H1 (cell line): ENCODE results near the gene MSANTD4. TPM values are rescaled to one million over a fixed set of nuclear protein-coding genes. Genes with fewer than 3 reads are reported as not detected.

Experiments
- CTCF ChIA-PET: fragments of 300-600 bp; sonication (Branson Sonifier 250); formaldehyde crosslinking; loops from one replicate; lab custom pipeline; 2021; ENCODE audit not compliant: partially characterized antibody; lab: Charles Lee
- POLR2A ChIA-PET: fragments of 300-600 bp; sonication (Branson Sonifier 250); formaldehyde crosslinking; loops from one replicate; lab custom pipeline; 2021; ENCODE audit warnings: inconsistent platforms; ENCODE audit not compliant: partially characterized antibody; lab: Charles Lee
- DNase-seq, 2 experiments: peaks; one replicate each; pipeline versions ENCODE4 v3.0.0 to v3.0.0-alpha.2; 2010 to 2022; ENCODE audit warnings: low spot score in 2 of 2, low read depth in 1 of 2, mixed read lengths in 1 of 2
- FAIRE-seq: peaks from 2 replicates; lab custom pipeline; 2011; peaks lifted over from hg19 to GRCh38; lab: Jason Lieb, UNC
- H2AFZ ChIP-seq: 2 replicates; pipeline ENCODE4 v1.8.1; 2012; ENCODE audit warnings: low read length, inconsistent platforms
- H2AK5ac ChIP-seq: 2 replicates; pipeline ENCODE4 v1.6.1; 2013; ENCODE audit warnings: low read depth, low read length
- H2BK120ac ChIP-seq: replicated peaks from 2 replicates; pipeline ENCODE3; 2013; ENCODE audit warnings: low read depth, low read length, inconsistent platforms
- H2BK12ac ChIP-seq: 2 replicates; pipeline ENCODE4 v1.6.1; 2013; ENCODE audit warnings: low read depth, low read length
- H2BK15ac ChIP-seq: 2 replicates; pipeline ENCODE4 v1.6.1; 2013; ENCODE audit warnings: low read length
- H2BK20ac ChIP-seq: 2 replicates; pipeline ENCODE4 v1.6.1; 2013; ENCODE audit warnings: low read length
- H2BK5ac ChIP-seq: 2 replicates; pipeline ENCODE4 v1.6.1; 2013; ENCODE audit warnings: low read depth, low read length
- H3K14ac ChIP-seq: 2 replicates; pipeline ENCODE4 v1.6.1; 2013; ENCODE audit warnings: inconsistent platforms; ENCODE audit not compliant: insufficient read length
- H3K18ac ChIP-seq: 2 replicates; pipeline ENCODE4 v1.6.1; 2013; ENCODE audit warnings: low read length; ENCODE audit errors: extremely low read depth
- H3K23ac ChIP-seq: 2 replicates; pipeline ENCODE4 v1.6.1; 2013; ENCODE audit warnings: inconsistent platforms; ENCODE audit not compliant: insufficient read length
- H3K23me2 ChIP-seq: 2 replicates; pipeline ENCODE4 v1.6.1; 2013; ENCODE audit warnings: low read depth, low read length
- H3K27ac ChIP-seq: 2 replicates; pipeline ENCODE4 v1.6.1; 2011; ENCODE audit warnings: low read depth, low read length, inconsistent platforms
- H3K27me3 ChIP-seq, 4 experiments: replicated peaks in 1 of 4; 1 replicate in 1 of 4; 2 replicates in 3 of 4; pipeline versions ENCODE4 v1.6.1 to v1.8.1; 2011 to 2013; ENCODE audit warnings: low read length in 3 of 4, mild to moderate bottlenecking in 3 of 4, inconsistent platforms in 2 of 4, mixed read lengths in 2 of 4, moderate library complexity in 1 of 4; ENCODE audit not compliant: control insufficient read depth in 3 of 4, insufficient read depth in 3 of 4; ENCODE audit errors: extremely low read depth in 1 of 4
- H3K36me3 ChIP-seq, 4 experiments: 2 replicates each; pipeline versions ENCODE4 v1.6.1 to v1.8.1; 2011 to 2013; ENCODE audit warnings: mild to moderate bottlenecking in 4 of 4, low read length in 3 of 4, moderate library complexity in 2 of 4, control low read depth in 1 of 4, inconsistent platforms in 1 of 4; ENCODE audit not compliant: insufficient read depth in 4 of 4, control insufficient read depth in 2 of 4
- H3K4ac ChIP-seq: replicated peaks from 2 replicates; pipeline ENCODE3; 2013; ENCODE audit warnings: low read length, low read depth, mixed read lengths, inconsistent platforms; ENCODE audit not compliant: insufficient read length
- H3K4me1 ChIP-seq, 4 experiments: replicated peaks in 1 of 4; 1 replicate in 1 of 4; 2 replicates in 3 of 4; pipeline versions ENCODE4 v1.6.1 to v1.8.1; 2011 to 2013; ENCODE audit warnings: low read length in 3 of 4, inconsistent platforms in 2 of 4, mixed read lengths in 1 of 4; ENCODE audit not compliant: insufficient read depth in 4 of 4, control insufficient read depth in 3 of 4
- H3K4me2 ChIP-seq, 2 experiments: 2 replicates each; pipeline versions ENCODE4 v1.6.1 to v1.8.1; 2011 to 2013; ENCODE audit warnings: low read depth in 2 of 2, low read length in 2 of 2, control low read depth in 1 of 2, inconsistent platforms in 1 of 2, mild to moderate bottlenecking in 1 of 2; ENCODE audit not compliant: insufficient read depth in 1 of 2
- H3K4me3 ChIP-seq, 4 experiments: fragments of 200-600, 300-600 bp in 1 of 4; sonication (generic), shearing (Covaris generic), sonication (Bioruptor Twin) in 1 of 4; 2 replicates each; pipeline versions ENCODE4 v1.5.1 to v1.8.1; 2011 to 2016; ENCODE audit warnings: low read length in 4 of 4, low read depth in 3 of 4, control low read depth in 2 of 4, inconsistent platforms in 2 of 4, mild to moderate bottlenecking in 2 of 4, mixed read lengths in 1 of 4, moderate library complexity in 1 of 4; ENCODE audit not compliant: insufficient read depth in 2 of 4; ENCODE audit errors: extremely low read depth in 1 of 4
- H3K56ac ChIP-seq: replicated peaks from 2 replicates; pipeline ENCODE3; 2013; ENCODE audit warnings: low read depth, mild to moderate bottlenecking, mixed read lengths, low read length, inconsistent platforms; ENCODE audit not compliant: insufficient read length
- H3K79me1 ChIP-seq: 2 replicates; pipeline ENCODE4 v1.6.1; 2013; ENCODE audit warnings: low read depth, low read length, control low read depth
- H3K79me2 ChIP-seq, 2 experiments: 2 replicates each; pipeline versions ENCODE4 v1.6.1 to v1.8.1; 2012 to 2013; ENCODE audit warnings: low read length in 2 of 2, mild to moderate bottlenecking in 2 of 2, inconsistent platforms in 1 of 2; ENCODE audit not compliant: insufficient read depth in 2 of 2, control insufficient read depth in 1 of 2
- H3K9ac ChIP-seq, 4 experiments: replicated peaks in 1 of 4; 1 replicate in 1 of 4; 2 replicates in 3 of 4; pipeline versions ENCODE4 v1.6.1 to v1.8.1; 2011 to 2013; ENCODE audit warnings: low read depth in 3 of 4, low read length in 3 of 4, control low read depth in 2 of 4, mild to moderate bottlenecking in 2 of 4, moderate library complexity in 2 of 4, inconsistent platforms in 1 of 4; ENCODE audit errors: extremely low read depth in 1 of 4
- H3K9me3 ChIP-seq, 2 experiments: 2 replicates each; pipeline versions ENCODE4 v1.6.1 to v1.8.1; 2012 to 2013; ENCODE audit warnings: mild to moderate bottlenecking in 2 of 2, moderate library complexity in 2 of 2, control low read depth in 1 of 2, inconsistent platforms in 1 of 2, low read depth in 1 of 2, low read length in 1 of 2, mixed read lengths in 1 of 2; ENCODE audit not compliant: insufficient read depth in 2 of 2
- H4K20me1 ChIP-seq, 2 experiments: replicated peaks in 1 of 2; 2 replicates each; pipeline versions ENCODE3 to v1.8.1; 2011 to 2013; ENCODE audit warnings: inconsistent platforms in 2 of 2, low read length in 2 of 2, mild to moderate bottlenecking in 1 of 2; ENCODE audit not compliant: insufficient read depth in 2 of 2, control insufficient read depth in 1 of 2
- H4K5ac ChIP-seq: 2 replicates; pipeline ENCODE4 v1.6.1; 2013; ENCODE audit warnings: low read length, low read depth, mixed read lengths, inconsistent platforms; ENCODE audit not compliant: insufficient read length
- H4K8ac ChIP-seq: 2 replicates; pipeline ENCODE4 v1.8.0; 2013; ENCODE audit warnings: mild to moderate bottlenecking, moderate library complexity, low read length, inconsistent platforms; ENCODE audit not compliant: insufficient read depth; ENCODE audit errors: extremely low read depth
- H4K91ac ChIP-seq: replicated peaks from 2 replicates; pipeline ENCODE3; 2013; ENCODE audit warnings: low read length, mixed read lengths, inconsistent platforms; ENCODE audit not compliant: insufficient read length
- JUN ChIP-seq: IDR thresholded peaks from 2 replicates; pipeline ENCODE4 v1.6.1; 2011; ENCODE audit warnings: low read depth, mild to moderate bottlenecking, improper control_type of control experiment, low read length
- KDM1A ChIP-seq: fragments of 200-600, 300-600 bp; sonication (generic); IDR thresholded peaks from 2 replicates; pipeline ENCODE4 v1.7.1; 2016; ENCODE audit warnings: mild to moderate bottlenecking, low read length, borderline replicate concordance
- WGBS, 2 experiments: shearing (Covaris generic) in 1 of 2; methylation state at CpG; one replicate each; pipeline versions ENCODE4 v1.1.6 to v1.1.7; 2013 to 2015; ENCODE audit warnings: low lambda C conversion rate in 2 of 2, mixed read lengths in 2 of 2, inconsistent platforms in 1 of 2, low coverage in 1 of 2, missing lambda C conversion rate in 1 of 2; ENCODE audit not compliant: insufficient replicate concordance in 2 of 2, insufficient coverage in 1 of 2, insufficient read length in 1 of 2; ENCODE audit errors: extremely low coverage in 1 of 2, missing lambda C conversion rate in 1 of 2; 5-methylcytosine and 5-hydroxymethylcytosine counted together
- polyA plus RNA-seq, 7 experiments: library from polyadenylated mRNA; depleted of rRNA in 3 of 7; stranded (reverse) in 5 of 7; unstranded in 2 of 7; fragments of >200 nt in 5 of 7; fragments of 200-250 nt in 2 of 7; gene quantifications; 1 replicate in 5 of 7; 2 replicates in 1 of 7; 4 replicates in 1 of 7; pipeline versions ENCODE4 v1.2.1 to v1.2.3, GENCODE V29; 2011 to 2013; ENCODE audit warnings: missing spikeins in 2 of 7, mixed read lengths in 2 of 7
- total RNA-seq: library from RNA; stranded (reverse); fragmentation: NEBNext Ultra II Directional; extraction: Animal tissue kit (Norgen Biotek cat#: 25700); gene quantifications from 2 replicates; pipeline ENCODE4 v1.2.1, GENCODE V29; 2021

The MSANTD4 gene
- total and polyA plus RNA-seq, 2 of the 8 experiments (the other 6 are each of a cell fraction or from before 2014, with no cell fraction given): 5.1 to 21.9 TPM

GRCh38 chr11:106059617-106060016 is 37.6 kb upstream of the MSANTD4 start:
- H4K8ac ChIP-seq: no peak overlapping the region
- H4K20me1 ChIP-seq: no peaks in the 10 kb centered on the region
- no peak for DNase-seq
- H3K4me3 ChIP-seq: no peak overlapping the region
- H2BK5ac ChIP-seq: no peak overlapping the region
- no peaks in the 10 kb centered on the region for H3K27me3 ChIP-seq
- H2BK12ac ChIP-seq: no peak overlapping the region
- no peak overlapping the region for H3K9ac ChIP-seq
- H3K14ac ChIP-seq: no peak overlapping the region
- TF ChIP-seq KDM1A (no peak), JUN (no peak)
- no peak overlapping the region for H2BK15ac ChIP-seq
- H3K23me2 ChIP-seq: no peaks in the 10 kb centered on the region
- no peaks in the 10 kb centered on the region for H3K36me3 ChIP-seq
- no peak overlapping the region for H3K4ac ChIP-seq
- H3K23ac ChIP-seq: no peak overlapping the region
- no peaks in the 10 kb centered on the region for H3K9me3 ChIP-seq
- H2AK5ac ChIP-seq: no peak overlapping the region
- H4K5ac ChIP-seq: no peak overlapping the region
- 90% methylated on average over 1 of the region's 1 CpG; no CpG with 5 or more reads in 1 of the 2 experiments for WGBS, 2 experiments
- ChIA-PET POLR2A (interaction anchor here (0.7 kb wide), 1 partner anchor 15 kb away, joined by 5 read pairs; no protein-coding TSS in a partner anchor), CTCF (interaction anchor here (0.6 to 0.7 kb wide), 2 partner anchors 196 to 1924 kb away, joined by 3 to 4 read pairs; no protein-coding TSS in a partner anchor)
- H2BK20ac ChIP-seq: no peak overlapping the region
- H4K91ac ChIP-seq: no peak overlapping the region
- H3K56ac ChIP-seq: no peak overlapping the region
- H3K4me1 ChIP-seq: peaks cover 0 to 5% (median 2%) of the 10 kb centered on the region in 4 experiments; a peak in 3 of 7 replicates
- no peak overlapping the region for H2AFZ ChIP-seq
- no peak overlapping the region for H3K4me2 ChIP-seq
- no peak overlapping the region for H2BK120ac ChIP-seq
- no peaks in the 10 kb centered on the region for H3K79me1 ChIP-seq
- no peaks in the 10 kb centered on the region for H3K79me2 ChIP-seq
- no peak overlapping the region for H3K27ac ChIP-seq
- no peak overlapping the region for H3K18ac ChIP-seq
- FAIRE-seq: no peak
